Activated naive CD4-positive, alpha-beta T cell treated with anti-CD3 and anti-CD28 coated beads, Interleukin-2, amount 50 U/mL, for 24 hours (primary cell): ENCODE measurements around the gene GALNT14.

Source experiments
- H3K27ac Mint-ChIP-seq: one replicate; pipeline ENCODE4 v1.8.0; 2021; ENCODE audit warnings: mild to moderate bottlenecking, mixed read lengths
- H3K27me3 Mint-ChIP-seq: one replicate; pipeline ENCODE4 v1.8.0; 2021; ENCODE audit warnings: mixed read lengths
- H3K36me3 Mint-ChIP-seq: one replicate; pipeline ENCODE4 v1.8.0; 2021; ENCODE audit warnings: mixed read lengths
- H3K4me1 Mint-ChIP-seq: one replicate; pipeline ENCODE4 v1.8.0; 2021; ENCODE audit warnings: mixed read lengths
- H3K4me3 Mint-ChIP-seq: one replicate; pipeline ENCODE4 v1.8.0; 2021; ENCODE audit warnings: mild to moderate bottlenecking, mixed read lengths
- H3K9me3 Mint-ChIP-seq: one replicate; pipeline ENCODE4 v1.8.0; 2021; ENCODE audit warnings: mixed read lengths

Gene GALNT14

DNA sequence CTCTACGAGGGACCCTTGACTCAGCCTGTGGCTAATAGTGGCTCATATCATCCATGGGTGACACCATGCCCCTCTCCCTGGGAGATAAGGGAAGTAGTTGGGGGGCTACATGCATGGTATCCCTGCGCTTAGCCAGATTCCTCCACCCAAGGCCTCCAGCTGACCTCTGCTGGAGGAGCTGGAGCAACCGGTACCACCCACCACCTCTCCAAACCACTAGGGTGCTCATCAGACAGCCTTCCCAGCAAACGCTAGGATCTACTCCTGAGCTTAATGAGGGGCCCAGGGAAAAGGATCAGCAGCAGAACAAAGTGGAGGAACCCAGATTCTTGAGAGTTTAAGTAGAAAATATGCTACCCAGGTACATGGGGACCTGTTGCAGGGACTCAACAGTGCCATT, 255.1 kb downstream of the GALNT14 start:
- no peaks in the 10 kb centered on the region for H3K4me1 Mint-ChIP-seq
- H3K4me3 Mint-ChIP-seq = no peak overlapping the region
- H3K36me3 Mint-ChIP-seq = no peaks in the 10 kb centered on the region
- peaks cover 13% of the 10 kb centered on the region for H3K27me3 Mint-ChIP-seq
- H3K27ac Mint-ChIP-seq = no peak overlapping the region
- no peaks in the 10 kb centered on the region for H3K9me3 Mint-ChIP-seq

DNA sequence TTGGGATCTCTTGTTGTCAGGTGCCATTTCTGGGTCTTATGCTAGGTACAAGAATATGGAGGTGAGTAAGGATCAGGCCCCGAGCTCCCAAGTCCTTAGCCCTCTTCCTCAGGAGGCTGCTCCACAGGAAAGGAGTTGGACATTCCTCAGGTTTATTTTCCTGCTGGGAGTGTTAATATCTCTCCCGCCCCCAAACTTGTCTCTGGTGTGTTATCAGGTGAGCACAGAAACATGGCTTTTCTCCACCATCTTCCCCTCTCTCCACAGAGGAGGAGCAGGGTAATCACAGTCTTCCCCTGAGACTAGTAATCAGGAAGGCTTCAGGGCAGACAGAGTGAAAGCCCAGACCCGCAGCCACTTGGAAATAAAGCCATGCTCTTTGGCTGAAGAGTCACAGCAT, 257.7 kb downstream of the GALNT14 start:
- Mint-ChIP-seq H3K9me3 (no peaks in the 10 kb centered on the region), H3K27ac (no peak overlapping the region), H3K36me3 (no peaks in the 10 kb centered on the region), H3K4me3 (no peak overlapping the region), H3K27me3 (peaks cover 9% of the 10 kb centered on the region), H3K4me1 (no peaks in the 10 kb centered on the region)

DNA sequence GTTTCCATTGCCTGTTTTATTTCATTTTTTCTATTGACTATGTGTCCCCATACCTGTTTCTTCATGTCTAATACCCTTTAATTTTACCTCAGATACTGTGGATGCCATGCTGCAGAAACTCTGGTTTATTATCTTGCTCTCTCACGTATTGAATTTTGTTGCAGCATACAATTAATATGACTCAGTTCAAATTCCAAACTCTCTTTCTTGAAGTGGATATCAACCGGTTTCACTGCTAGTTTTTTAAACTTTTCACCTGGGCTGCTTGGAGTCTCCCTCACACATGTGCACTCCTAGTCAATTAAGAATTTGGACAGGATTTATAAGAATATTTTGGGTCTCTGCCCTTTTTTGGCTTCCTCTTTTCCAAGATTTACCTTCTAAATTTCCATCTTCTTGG, 260.4 kb downstream of the GALNT14 start:
- Mint-ChIP-seq H3K4me1 (no peaks in the 10 kb centered on the region), H3K4me3 (no peak overlapping the region), H3K27me3 (peaks cover 13% of the 10 kb centered on the region), H3K9me3 (peaks cover 5% of the 10 kb centered on the region), H3K36me3 (no peaks in the 10 kb centered on the region), H3K27ac (no peak overlapping the region)

DNA sequence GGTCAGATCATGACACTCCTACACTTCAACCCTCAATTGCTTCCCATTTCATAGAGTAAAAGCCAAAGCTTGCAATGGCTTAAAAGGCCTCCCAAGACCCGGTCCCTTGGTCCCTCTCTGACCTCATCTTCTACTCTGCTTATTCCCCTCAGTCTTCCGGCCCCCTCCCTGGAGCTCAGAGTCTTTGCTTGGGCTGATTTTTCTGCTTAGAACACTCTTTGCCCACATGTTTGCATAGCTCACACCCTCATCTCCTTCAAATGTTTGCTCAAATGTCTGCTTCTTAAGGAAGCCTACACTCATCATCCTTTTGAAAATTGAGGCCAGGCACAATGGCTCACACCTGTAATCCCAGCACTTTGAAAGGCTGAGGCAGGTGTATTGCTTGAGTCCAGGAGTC, 265.4 kb downstream of the GALNT14 start:
- Mint-ChIP-seq H3K27ac (no peak overlapping the region), H3K36me3 (no peaks in the 10 kb centered on the region), H3K27me3 (peaks cover 7% of the 10 kb centered on the region), H3K4me3 (no peak overlapping the region), H3K4me1 (no peaks in the 10 kb centered on the region), H3K9me3 (peaks cover 5% of the 10 kb centered on the region)

DNA sequence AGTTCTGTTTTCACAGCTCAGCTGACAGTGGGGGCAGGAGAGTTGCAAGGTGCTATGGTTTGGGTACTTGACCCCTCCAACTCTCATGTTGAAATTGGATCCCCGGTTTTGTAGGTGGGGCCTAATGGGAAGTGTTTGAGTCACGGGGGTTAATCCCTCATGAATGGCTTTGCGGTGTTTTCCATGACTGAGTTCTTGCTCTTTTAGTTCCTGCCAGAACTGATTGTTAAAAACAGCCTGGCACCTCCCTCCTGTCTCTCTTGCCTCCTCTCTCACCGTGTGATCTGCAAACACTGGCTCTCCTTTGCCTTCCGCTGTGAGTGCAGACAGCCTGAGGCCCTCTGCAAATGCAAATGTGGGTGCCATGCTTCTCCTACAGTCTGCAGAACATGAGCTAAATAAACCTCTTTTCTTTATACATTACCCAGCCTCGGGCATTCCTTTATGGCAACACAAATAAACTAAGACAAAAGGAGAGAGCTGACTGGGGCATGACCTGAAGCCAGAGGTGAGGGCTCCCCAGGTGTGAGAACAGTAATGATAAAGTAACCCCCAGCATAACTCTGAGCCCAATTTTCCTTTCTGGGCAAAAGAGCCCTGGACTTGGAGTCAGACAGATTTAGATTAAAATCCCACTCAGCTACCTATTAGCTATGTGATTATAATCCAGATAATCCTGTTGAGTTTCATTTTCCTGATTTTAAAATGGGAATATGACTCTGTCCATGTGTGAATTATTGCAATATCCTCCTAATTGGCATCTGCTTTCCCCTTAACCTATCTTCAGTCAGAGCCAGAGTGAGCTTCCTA, 266.1 kb downstream of the GALNT14 start:
- Mint-ChIP-seq H3K36me3 (no peaks in the 10 kb centered on the region), H3K27me3 (peaks cover 8% of the 10 kb centered on the region), H3K4me1 (no peaks in the 10 kb centered on the region), H3K9me3 (peaks cover 5% of the 10 kb centered on the region), H3K4me3 (no peak overlapping the region), H3K27ac (no peak overlapping the region)

DNA sequence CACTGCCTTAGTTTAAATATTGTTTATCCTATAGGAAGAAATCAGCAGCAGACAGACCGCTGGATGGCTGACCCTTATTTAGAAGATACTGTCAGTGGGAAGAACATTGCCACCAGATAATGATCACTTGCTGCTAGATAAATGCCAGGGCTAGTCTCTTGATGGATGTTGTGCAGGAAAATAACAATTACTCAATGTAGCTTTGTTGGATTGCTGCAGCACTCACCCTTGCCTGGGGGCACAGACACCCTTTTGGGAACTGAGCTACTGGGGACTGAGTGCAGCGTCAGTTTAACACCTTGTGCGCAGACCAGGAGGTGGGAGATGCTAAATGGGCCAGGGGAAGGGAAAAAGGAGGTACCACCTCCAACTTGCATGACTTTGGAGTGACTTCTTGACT, 266.8 kb downstream of the GALNT14 start:
- Mint-ChIP-seq H3K36me3 (no peaks in the 10 kb centered on the region), H3K4me3 (no peak overlapping the region), H3K27ac (no peak overlapping the region), H3K27me3 (peaks cover 12% of the 10 kb centered on the region), H3K9me3 (peaks cover 5% of the 10 kb centered on the region), H3K4me1 (no peaks in the 10 kb centered on the region)

DNA sequence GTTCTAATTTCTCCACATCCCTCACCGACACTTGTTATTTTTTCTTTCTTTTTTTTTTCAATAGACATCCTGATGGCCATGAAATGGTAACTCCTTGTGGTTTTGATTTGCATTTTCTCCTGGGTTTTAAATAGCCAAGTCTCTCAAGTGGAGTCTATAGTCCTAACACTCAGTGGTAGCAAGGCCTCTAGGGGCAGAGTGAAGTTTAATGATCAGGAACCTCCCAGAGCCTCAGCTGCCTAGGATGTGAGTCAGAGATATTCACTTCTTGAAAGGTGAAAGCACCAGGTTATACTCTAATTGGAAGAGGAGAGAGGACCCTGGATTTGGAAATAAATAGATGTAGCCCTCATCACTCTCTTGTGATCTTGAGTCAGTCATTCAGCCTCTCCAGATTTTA, 268.3 kb downstream of the GALNT14 start:
- H3K4me1 Mint-ChIP-seq = no peaks in the 10 kb centered on the region
- H3K27ac Mint-ChIP-seq = no peak overlapping the region
- peaks cover 5% of the 10 kb centered on the region for H3K9me3 Mint-ChIP-seq
- no peaks in the 10 kb centered on the region for H3K36me3 Mint-ChIP-seq
- peaks cover 10% of the 10 kb centered on the region for H3K27me3 Mint-ChIP-seq
- no peak overlapping the region for H3K4me3 Mint-ChIP-seq

DNA sequence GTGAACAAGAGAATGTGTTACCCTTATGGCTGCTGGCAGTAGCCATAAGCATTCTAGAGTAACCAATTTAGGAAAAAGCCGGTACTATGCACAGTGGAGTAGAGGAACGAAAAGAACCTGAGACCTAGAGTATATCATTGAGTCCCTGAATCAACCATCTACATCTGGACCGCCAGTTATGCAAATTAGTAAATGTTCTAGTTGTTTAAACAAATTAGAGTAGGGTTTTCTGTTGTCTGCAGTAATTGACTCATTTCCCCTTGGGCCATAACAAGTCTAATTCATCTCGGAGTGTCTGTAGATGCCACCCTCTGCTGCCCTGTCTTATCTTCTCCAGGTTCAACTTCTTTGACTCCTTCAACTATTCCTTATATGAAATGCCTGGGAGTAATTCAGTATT, 270.9 kb downstream of the GALNT14 start:
- Mint-ChIP-seq H3K27ac (no peak overlapping the region), H3K4me3 (no peak overlapping the region), H3K4me1 (no peaks in the 10 kb centered on the region), H3K9me3 (no peaks in the 10 kb centered on the region), H3K36me3 (no peaks in the 10 kb centered on the region), H3K27me3 (peaks cover 6% of the 10 kb centered on the region)

DNA sequence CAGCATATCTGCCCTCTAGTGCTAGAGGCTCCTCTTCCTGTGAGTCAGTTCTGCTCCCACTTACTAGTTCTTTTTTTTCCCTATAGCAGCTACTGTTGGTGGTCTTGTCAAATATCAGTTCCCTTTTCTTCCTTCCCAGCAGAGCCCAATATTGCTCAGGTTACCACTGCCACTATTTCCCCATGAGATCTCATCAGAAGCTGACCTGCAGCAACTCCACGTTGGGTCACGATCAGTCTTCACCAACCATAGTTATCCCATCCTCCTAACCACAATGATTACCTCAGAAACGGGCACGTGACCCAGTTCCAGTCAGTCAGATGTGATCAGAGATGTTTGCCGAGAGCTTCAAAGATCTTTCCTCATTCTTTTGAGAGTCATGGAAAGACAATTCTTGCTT, 271.3 kb downstream of the GALNT14 start:
- H3K4me1 Mint-ChIP-seq = no peaks in the 10 kb centered on the region
- no peak overlapping the region for H3K4me3 Mint-ChIP-seq
- H3K27ac Mint-ChIP-seq = no peak overlapping the region
- no peaks in the 10 kb centered on the region for H3K9me3 Mint-ChIP-seq
- no peaks in the 10 kb centered on the region for H3K36me3 Mint-ChIP-seq
- H3K27me3 Mint-ChIP-seq = peaks cover 6% of the 10 kb centered on the region

DNA sequence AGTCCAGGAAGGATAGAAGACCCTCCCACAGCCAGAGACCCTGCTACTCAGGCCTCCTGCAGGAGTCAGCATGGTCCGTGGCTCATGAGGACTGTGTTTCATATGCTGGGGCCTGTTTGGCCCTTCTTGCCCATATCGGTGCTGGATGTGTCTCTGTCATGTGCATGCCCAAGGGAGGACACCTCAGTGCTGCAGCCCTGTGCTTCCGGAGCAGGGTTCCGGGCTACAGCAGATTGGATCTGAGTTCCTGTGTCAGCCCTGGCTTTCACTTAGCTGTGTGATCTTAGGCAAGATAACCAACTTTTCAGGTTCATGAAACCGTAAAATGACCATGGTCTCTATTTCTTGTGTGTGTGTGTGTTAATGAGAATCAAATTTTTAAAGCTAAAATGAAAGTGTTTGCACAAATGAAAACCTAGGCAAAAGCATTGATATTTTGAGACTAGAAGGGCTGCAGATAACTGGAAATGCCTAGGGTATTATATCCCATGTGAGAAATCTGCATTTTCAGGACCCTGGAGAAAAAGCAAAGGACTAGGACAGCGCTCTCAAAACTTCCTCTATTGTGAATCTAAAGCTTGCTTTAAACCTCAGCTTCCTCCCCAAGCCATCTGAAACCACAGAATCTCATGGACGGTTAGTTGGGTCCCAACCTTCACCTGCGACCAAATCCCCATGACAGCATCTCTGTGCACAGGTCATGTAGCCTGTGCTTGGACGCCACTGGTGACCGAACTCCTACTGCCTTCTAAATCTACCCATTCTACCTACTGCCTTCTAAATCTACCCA, 272.2 kb downstream of the GALNT14 start:
- Mint-ChIP-seq H3K9me3 (no peaks in the 10 kb centered on the region), H3K27ac (no peak overlapping the region), H3K27me3 (peaks cover 6% of the 10 kb centered on the region), H3K4me3 (no peak overlapping the region), H3K36me3 (no peaks in the 10 kb centered on the region), H3K4me1 (no peaks in the 10 kb centered on the region)

DNA sequence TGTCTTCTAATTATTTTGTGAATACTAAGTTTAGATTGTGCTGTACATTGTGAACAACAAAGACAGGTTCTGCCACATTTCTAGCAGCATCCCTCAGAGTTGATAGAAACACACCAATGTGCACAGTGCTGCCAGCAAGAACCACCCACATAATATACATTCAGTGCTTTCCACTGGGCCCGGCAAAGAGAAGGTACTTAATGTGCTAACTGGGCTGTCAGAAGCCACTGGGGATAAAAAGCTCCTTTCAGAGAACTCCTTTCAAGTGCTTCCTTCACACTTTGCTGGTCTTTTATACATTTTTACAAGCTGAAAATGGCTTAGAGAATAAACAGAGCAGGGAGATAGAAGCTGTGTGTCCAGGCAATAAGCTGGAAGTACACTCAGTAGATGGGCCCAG, 273.0 kb downstream of the GALNT14 start:
- no peaks in the 10 kb centered on the region for H3K4me1 Mint-ChIP-seq
- no peak overlapping the region for H3K4me3 Mint-ChIP-seq
- no peak overlapping the region for H3K27ac Mint-ChIP-seq
- H3K36me3 Mint-ChIP-seq = no peaks in the 10 kb centered on the region
- no peaks in the 10 kb centered on the region for H3K9me3 Mint-ChIP-seq
- peaks cover 6% of the 10 kb centered on the region for H3K27me3 Mint-ChIP-seq

DNA sequence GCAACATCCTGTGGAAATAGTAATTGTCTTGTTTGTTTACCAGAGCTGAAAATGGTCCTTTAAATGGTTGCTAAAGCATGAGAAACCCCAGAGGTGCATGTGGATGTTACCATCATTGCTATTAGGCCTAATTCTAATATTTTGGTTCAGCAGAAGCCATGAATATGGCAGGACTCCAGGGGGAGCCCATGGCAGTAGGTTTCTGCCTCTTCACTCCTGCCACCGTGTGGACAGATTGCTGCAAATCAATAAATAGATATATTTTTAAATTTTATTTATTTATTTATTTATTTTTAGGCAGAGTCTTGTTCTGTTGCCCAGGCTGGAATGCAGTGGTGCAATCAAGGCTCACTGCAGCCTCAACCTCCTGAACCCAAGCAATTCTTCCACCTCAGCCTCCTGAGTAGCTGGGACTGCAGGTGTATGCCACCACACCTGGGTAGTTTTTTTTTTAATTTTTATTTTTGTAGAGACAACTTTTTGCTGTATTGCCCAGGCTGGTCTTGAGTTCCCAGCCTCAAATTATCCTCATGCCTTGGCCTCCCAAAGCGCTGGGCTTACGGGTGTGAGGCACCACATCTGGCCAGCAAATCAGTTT, 276.1 kb downstream of the GALNT14 start:
- Mint-ChIP-seq H3K36me3 (no peaks in the 10 kb centered on the region), H3K4me3 (no peak overlapping the region), H3K4me1 (no peaks in the 10 kb centered on the region), H3K9me3 (no peaks in the 10 kb centered on the region), H3K27me3 (peaks cover 4% of the 10 kb centered on the region), H3K27ac (no peak overlapping the region)

DNA sequence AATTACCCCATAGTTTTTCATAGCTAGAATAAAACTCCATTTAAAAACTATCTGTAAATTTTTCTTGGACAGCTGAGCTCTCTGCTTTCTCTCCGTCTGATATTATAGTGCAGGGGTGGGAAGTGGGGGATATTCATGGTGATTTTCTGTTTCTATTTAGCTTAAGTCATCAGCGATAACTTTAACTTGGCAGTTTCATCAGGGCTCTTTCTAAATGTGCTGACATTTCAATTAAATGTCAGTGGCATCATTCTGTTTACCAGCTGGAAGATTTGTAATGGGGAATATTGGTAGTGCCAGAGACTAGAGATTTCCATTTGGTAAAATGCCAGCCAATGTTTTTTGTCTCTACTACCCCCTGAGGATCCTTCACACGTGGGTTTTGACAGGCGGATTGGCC, 277.5 kb downstream of the GALNT14 start:
- Mint-ChIP-seq H3K4me1 (no peaks in the 10 kb centered on the region), H3K9me3 (no peaks in the 10 kb centered on the region), H3K27me3 (no peaks in the 10 kb centered on the region), H3K4me3 (no peak overlapping the region), H3K36me3 (no peaks in the 10 kb centered on the region), H3K27ac (no peak overlapping the region)
